ENCODE data around the gene PCNX4. TPM values are rescaled to one million over a fixed set of nuclear protein-coding genes. Genes with fewer than 3 reads are reported as not detected.
"Not testable (repeated sequence)": the region's sequence is repeated elsewhere in the genome, so short reads cannot be mapped to it uniquely, and the experiment has no call there.

PCNX4 gene
- total and polyA plus RNA-seq, 4 donors = 14.3 to 104 (median 34.3) TPM

DNA sequence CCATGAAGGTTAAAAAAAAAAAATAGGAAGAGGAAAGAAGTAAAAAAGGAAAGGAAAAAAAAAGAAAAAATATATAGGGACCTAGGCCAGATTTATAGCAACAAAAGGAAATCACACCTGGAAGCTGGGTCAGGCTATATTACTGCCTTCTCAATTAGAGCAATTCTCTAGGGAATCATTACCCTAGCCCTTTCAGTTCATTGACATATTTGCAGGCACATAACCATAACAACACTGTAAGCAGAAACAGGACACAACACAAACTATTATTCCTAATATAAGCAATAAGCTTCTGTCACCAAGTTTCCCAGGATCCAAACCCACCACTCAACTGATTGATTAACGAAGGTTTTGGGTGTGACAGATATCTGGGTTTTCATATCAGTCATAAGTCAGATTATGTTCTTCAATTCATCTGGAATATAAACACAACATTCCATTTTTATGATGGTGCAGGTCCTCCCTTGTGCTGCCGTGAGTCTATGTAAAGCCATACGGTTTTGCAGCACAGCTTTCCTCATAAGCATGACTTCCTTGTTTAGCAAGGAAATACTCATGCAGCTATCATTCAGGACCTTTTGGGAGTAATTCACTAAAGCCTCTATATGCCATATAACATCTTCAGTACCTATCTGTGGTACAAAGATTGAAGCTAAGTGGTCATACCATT lies 4.2 kb downstream of the PCNX4 start:
- no peak overlapping the region for H3K9ac ChIP-seq (ENCODE audit: insufficient read depth in 1 of 2, low read length in 2 of 2)
- no peak overlapping the region for H3K4me3 ChIP-seq
- no peaks in the 10 kb centered on the region for H3K9me3 ChIP-seq (ENCODE audit: control insufficient read depth in 4 of 4, insufficient read depth in 3 of 4, low read length in 3 of 4)
- no peak for ATAC-seq (ENCODE audit: insufficient read depth, low FRiP score)
- no peaks in the 10 kb centered on the region for H3K27me3 ChIP-seq (ENCODE audit: control insufficient read depth in 3 of 3, insufficient read depth in 3 of 3, low read length in 2 of 3)
- 59 to 67% methylated on average over 3 of the region's 3 CpGs for WGBS, 2 donors
- H3K36me3 ChIP-seq (ENCODE audit: control insufficient read depth in 4 of 4, insufficient read depth in 4 of 4, low read length in 4 of 4) = peaks cover 3 to 8% (median 6%) of the 10 kb centered on the region in 4 donors
- TF ChIP-seq, protein P1, sequence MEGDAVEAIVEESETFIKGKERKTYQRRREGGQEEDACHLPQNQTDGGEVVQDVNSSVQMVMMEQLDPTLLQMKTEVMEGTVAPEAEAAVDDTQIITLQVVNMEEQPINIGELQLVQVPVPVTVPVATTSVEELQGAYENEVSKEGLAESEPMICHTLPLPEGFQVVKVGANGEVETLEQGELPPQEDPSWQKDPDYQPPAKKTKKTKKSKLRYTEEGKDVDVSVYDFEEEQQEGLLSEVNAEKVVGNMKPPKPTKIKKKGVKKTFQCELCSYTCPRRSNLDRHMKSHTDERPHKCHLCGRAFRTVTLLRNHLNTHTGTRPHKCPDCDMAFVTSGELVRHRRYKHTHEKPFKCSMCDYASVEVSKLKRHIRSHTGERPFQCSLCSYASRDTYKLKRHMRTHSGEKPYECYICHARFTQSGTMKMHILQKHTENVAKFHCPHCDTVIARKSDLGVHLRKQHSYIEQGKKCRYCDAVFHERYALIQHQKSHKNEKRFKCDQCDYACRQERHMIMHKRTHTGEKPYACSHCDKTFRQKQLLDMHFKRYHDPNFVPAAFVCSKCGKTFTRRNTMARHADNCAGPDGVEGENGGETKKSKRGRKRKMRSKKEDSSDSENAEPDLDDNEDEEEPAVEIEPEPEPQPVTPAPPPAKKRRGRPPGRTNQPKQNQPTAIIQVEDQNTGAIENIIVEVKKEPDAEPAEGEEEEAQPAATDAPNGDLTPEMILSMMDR (IDR thresholded peaks at IDR 0.05; ENCODE audit: control extremely low read depth, extremely low read depth) = no peak
- DNase-seq = peak in 1 of 3 donors; percentile 8
- H3K27ac ChIP-seq (ENCODE audit: low read depth in 1 of 2, low read length in 1 of 2) = peak overlapping the region in 1 of 2 donors; percentile 26
- peaks cover 3 to 32% (median 13%) of the 10 kb centered on the region in 5 donors for H3K4me1 ChIP-seq (ENCODE audit: control insufficient read depth in 5 of 5, insufficient read depth in 5 of 5, low read length in 5 of 5)

DNA sequence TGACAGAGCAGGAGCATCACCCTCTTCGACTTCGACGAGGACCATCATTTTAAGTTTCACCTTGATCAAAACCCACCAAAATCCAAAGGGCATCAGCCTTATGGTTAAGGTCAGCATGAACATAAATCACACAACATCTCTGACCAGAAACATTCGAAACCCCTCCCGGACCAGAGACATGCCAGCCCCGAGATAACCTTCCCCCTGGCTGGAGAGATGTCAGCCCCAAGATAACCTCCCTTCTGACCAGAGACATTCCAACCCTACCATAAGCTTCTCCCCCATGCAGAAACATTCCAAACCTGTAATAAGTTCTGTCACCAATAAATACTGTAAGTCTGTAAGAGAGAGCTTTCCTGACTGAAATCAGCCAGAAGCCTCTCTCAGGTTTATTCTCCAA lies 6.3 kb downstream of the PCNX4 start:
- ATAC-seq (ENCODE audit: insufficient read depth, low FRiP score) (no peak), DNase-seq (no peak)
- Histone ChIP-seq H3K36me3 (ENCODE audit: control insufficient read depth in 4 of 4, insufficient read depth in 4 of 4, low read length in 4 of 4) (peaks cover 3 to 8% (median 6%) of the 10 kb centered on the region in 4 donors), H3K9ac (ENCODE audit: insufficient read depth in 1 of 2, low read length in 2 of 2) (no peak overlapping the region), H3K4me3 (no peak overlapping the region), H3K4me1 (ENCODE audit: control insufficient read depth in 5 of 5, insufficient read depth in 5 of 5, low read length in 5 of 5) (peaks cover 3 to 32% (median 11%) of the 10 kb centered on the region in 5 donors), H3K27me3 (ENCODE audit: control insufficient read depth in 3 of 3, insufficient read depth in 3 of 3, low read length in 2 of 3) (no peaks in the 10 kb centered on the region), H3K9me3 (ENCODE audit: control insufficient read depth in 4 of 4, insufficient read depth in 3 of 4, low read length in 3 of 4) (no peaks in the 10 kb centered on the region), H3K27ac (ENCODE audit: low read depth in 1 of 2, low read length in 1 of 2) (no peak overlapping the region)
- TF ChIP-seq, protein P1 (IDR thresholded peaks at IDR 0.05; ENCODE audit: control extremely low read depth, extremely low read depth) = no peak
- WGBS, 2 donors = 91 to 97% methylated on average over 6 of the region's 6 CpGs

DNA sequence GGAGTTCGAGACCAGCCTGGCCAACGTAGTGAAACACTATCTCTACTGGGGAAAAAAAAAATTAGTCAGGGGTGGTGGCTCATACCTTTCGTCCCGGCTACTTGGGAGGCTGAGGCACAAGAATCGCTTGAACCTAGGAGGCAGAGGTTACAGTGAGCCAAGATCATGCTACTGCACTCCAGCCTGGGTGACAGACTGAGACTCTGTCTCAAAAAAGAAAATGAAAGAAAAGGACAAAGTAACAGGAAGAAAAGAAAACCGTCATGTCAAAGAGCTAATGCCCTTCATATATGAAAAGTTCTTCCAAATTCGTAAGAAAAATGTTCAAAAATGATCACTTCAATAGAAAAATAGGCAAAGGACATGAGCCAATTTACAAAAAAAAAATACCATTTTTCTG lies 8.1 kb downstream of the PCNX4 start:
- H3K9me3 ChIP-seq (ENCODE audit: control insufficient read depth in 4 of 4, insufficient read depth in 3 of 4, low read length in 3 of 4); H3K27ac ChIP-seq (ENCODE audit: low read depth in 1 of 2, low read length in 1 of 2); ATAC-seq (ENCODE audit: insufficient read depth, low FRiP score); H3K9ac ChIP-seq (ENCODE audit: insufficient read depth in 1 of 2, low read length in 2 of 2); H3K36me3 ChIP-seq (ENCODE audit: control insufficient read depth in 4 of 4, insufficient read depth in 4 of 4, low read length in 4 of 4); H3K27me3 ChIP-seq (ENCODE audit: control insufficient read depth in 3 of 3, insufficient read depth in 3 of 3, low read length in 2 of 3); H3K4me3 ChIP-seq; DNase-seq: not testable (repeated sequence)
- H3K4me1 ChIP-seq (ENCODE audit: control insufficient read depth in 5 of 5, insufficient read depth in 5 of 5, low read length in 5 of 5) = peaks cover 0 to 32% (median 0%) of the 10 kb centered on the region in 5 donors
- 94 to 97% methylated on average over 7 of the region's 7 CpGs for WGBS, 2 donors

DNA sequence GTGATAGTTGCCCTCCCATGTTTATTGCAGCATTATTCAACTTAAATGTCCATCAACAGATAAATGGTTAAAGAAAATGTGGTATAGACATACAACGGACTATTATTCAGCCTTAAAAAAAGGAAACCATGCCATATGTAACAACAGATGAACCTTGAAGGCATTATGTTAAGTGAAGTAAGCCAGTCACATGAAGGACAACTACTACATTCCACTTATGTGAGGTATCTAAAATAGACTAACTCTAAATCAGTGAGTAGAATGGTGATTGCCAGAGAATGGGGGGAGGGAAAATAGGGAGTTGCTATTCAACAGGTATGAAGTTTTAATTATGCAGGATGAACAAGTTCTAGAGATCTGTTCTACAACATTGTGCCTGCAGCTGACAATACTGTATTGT lies 10.1 kb downstream of the PCNX4 start:
- DNase-seq (no peak), ATAC-seq (ENCODE audit: insufficient read depth, low FRiP score) (no peak)
- peak overlapping the region in 1 of 2 donors; percentile 21 for H3K27ac ChIP-seq (ENCODE audit: low read depth in 1 of 2, low read length in 1 of 2)
- 93 to 98% methylated on average over 1 of the region's 1 CpG for WGBS, 2 donors
- H3K9ac ChIP-seq (ENCODE audit: insufficient read depth in 1 of 2, low read length in 2 of 2) = no peak overlapping the region
- no peak overlapping the region for H3K4me3 ChIP-seq
- H3K9me3 ChIP-seq (ENCODE audit: control insufficient read depth in 4 of 4, insufficient read depth in 3 of 4, low read length in 3 of 4) = no peaks in the 10 kb centered on the region
- TF ChIP-seq, protein P1 (IDR thresholded peaks at IDR 0.05; ENCODE audit: control extremely low read depth, extremely low read depth) = no peak
- no peaks in the 10 kb centered on the region for H3K27me3 ChIP-seq (ENCODE audit: control insufficient read depth in 3 of 3, insufficient read depth in 3 of 3, low read length in 2 of 3)
- peaks cover 3 to 8% (median 6%) of the 10 kb centered on the region in 4 donors for H3K36me3 ChIP-seq (ENCODE audit: control insufficient read depth in 4 of 4, insufficient read depth in 4 of 4, low read length in 4 of 4)
- H3K4me1 ChIP-seq (ENCODE audit: control insufficient read depth in 5 of 5, insufficient read depth in 5 of 5, low read length in 5 of 5) = peaks cover 0 to 16% (median 0%) of the 10 kb centered on the region in 5 donors

Data from lung (tissue), 12 donors.